WTC11 (cell line): Measurements from ENCODE around the gene IFI6. TPM values are rescaled to one million over a fixed set of nuclear protein-coding genes. Genes with fewer than 3 reads are reported as not detected.

Experiments
- ATAC-seq: fragments of 200-7000 bp; cut with Tn5 transposase; 2 replicates; pipeline ENCODE4 v1.10.0; 2021; ENCODE audit warnings: mild to moderate bottlenecking, moderate library complexity
- CTCF ChIA-PET: fragments of 300-600 bp; sonication (Branson Sonifier 250); formaldehyde crosslinking; loops from one replicate; lab custom pipeline; 2021; ENCODE audit warnings: antibody characterized with exemption; lab: Charles Lee
- POLR2A ChIA-PET: fragments of 350-600 bp; sonication (Branson Sonifier 250); formaldehyde crosslinking; loops from one replicate; lab custom pipeline; 2021; ENCODE audit warnings: antibody characterized with exemption; lab: Charles Lee
- DNase-seq: peaks from one replicate; pipeline ENCODE4 v3.0.0; 2021; ENCODE audit warnings: low spot score
- H3K27ac Mint-ChIP-seq: 2 replicates; pipeline ENCODE4 v1.8.0; 2021; ENCODE audit warnings: mixed read lengths
- H3K27me3 Mint-ChIP-seq: 2 replicates; pipeline ENCODE4 v1.8.0; 2021; ENCODE audit warnings: low read depth, mild to moderate bottlenecking, moderate library complexity, mixed read lengths
- H3K36me3 Mint-ChIP-seq: 2 replicates; pipeline ENCODE4 v1.8.0; 2021; ENCODE audit warnings: mixed read lengths
- H3K4me1 Mint-ChIP-seq: 2 replicates; pipeline ENCODE4 v1.8.0; 2022; ENCODE audit warnings: mixed read lengths
- H3K4me3 Mint-ChIP-seq: 2 replicates; pipeline ENCODE4 v1.8.0; 2021; ENCODE audit warnings: mild to moderate bottlenecking, moderate library complexity, mixed read lengths
- H3K9me3 Mint-ChIP-seq: 2 replicates; pipeline ENCODE4 v1.8.0; 2021; ENCODE audit warnings: mixed read lengths
- ATF2 ChIP-seq: sonication (generic); formaldehyde crosslinking; IDR thresholded peaks from 2 replicates; pipeline ENCODE4 v1.8.1; 2022; ENCODE audit warnings: low read depth, missing genetic modification reagents, borderline replicate concordance
- ETV6 ChIP-seq: sonication (generic); formaldehyde crosslinking; IDR thresholded peaks from 2 replicates; pipeline ENCODE4 v1.8.1; 2022; ENCODE audit warnings: mild to moderate bottlenecking, missing genetic modification reagents
- FOXP1 ChIP-seq: sonication (generic); formaldehyde crosslinking; IDR thresholded peaks from 2 replicates; pipeline ENCODE4 v1.8.0; 2022; ENCODE audit warnings: missing genetic modification reagents, mild to moderate bottlenecking, moderate library complexity, borderline replicate concordance
- HMGA2 ChIP-seq: fragments of 250-450 bp; sonication (Bioruptor Pico); IDR thresholded peaks from 2 replicates; pipeline ENCODE4 v1.4.0; 2021; ENCODE audit warnings: mild to moderate bottlenecking, moderate library complexity
- HMGXB4 ChIP-seq: sonication (generic); formaldehyde crosslinking; IDR thresholded peaks from 2 replicates; pipeline ENCODE4 v1.8.1; 2023; ENCODE audit warnings: mild to moderate bottlenecking, moderate library complexity, missing genetic modification reagents
- IRF1 ChIP-seq: sonication (generic); formaldehyde crosslinking; IDR thresholded peaks from 2 replicates; pipeline ENCODE4 v1.8.0; 2023; ENCODE audit warnings: missing genetic modification reagents
- IRF2 ChIP-seq: sonication (generic); formaldehyde crosslinking; IDR thresholded peaks from 2 replicates; pipeline ENCODE4 v1.8.0; 2022; ENCODE audit warnings: low read depth, missing genetic modification reagents, borderline replicate concordance
- JAZF1 ChIP-seq: fragments of 250-450 bp; sonication (Bioruptor Pico); IDR thresholded peaks from 2 replicates; pipeline ENCODE4 v1.9.0; 2021; ENCODE audit warnings: moderate library complexity, mild to moderate bottlenecking, inconsistent platforms
- JUN ChIP-seq: sonication (generic); formaldehyde crosslinking; IDR thresholded peaks from 2 replicates; pipeline ENCODE4 v1.8.0; 2023; ENCODE audit warnings: mild to moderate bottlenecking, missing genetic modification reagents
- KAT7 ChIP-seq: sonication (generic); formaldehyde crosslinking; IDR thresholded peaks from 2 replicates; pipeline ENCODE4 v1.8.1; 2023; ENCODE audit warnings: missing genetic modification reagents, mild to moderate bottlenecking, borderline replicate concordance
- MYBL2 ChIP-seq: sonication (generic); formaldehyde crosslinking; IDR thresholded peaks from 2 replicates; pipeline ENCODE4 v1.8.1; 2023; ENCODE audit warnings: mild to moderate bottlenecking, moderate library complexity, missing genetic modification reagents
- NFE2L1 ChIP-seq: sonication (generic); formaldehyde crosslinking; IDR thresholded peaks from 2 replicates; pipeline ENCODE4 v1.8.1; 2023; ENCODE audit warnings: missing genetic modification reagents
- NFYB ChIP-seq: sonication (generic); formaldehyde crosslinking; conservative IDR thresholded peaks from 2 replicates; pipeline ENCODE4 v1.8.0; 2022; ENCODE audit warnings: low read depth, missing genetic modification reagents
- NR2C2 ChIP-seq: sonication (generic); formaldehyde crosslinking; IDR thresholded peaks from 2 replicates; pipeline ENCODE4 v1.8.0; 2022; ENCODE audit warnings: mild to moderate bottlenecking, missing genetic modification reagents
- PRDM15 ChIP-seq: sonication (generic); formaldehyde crosslinking; IDR thresholded peaks from 2 replicates; pipeline ENCODE4 v1.8.0; 2022; ENCODE audit warnings: missing genetic modification reagents
- RELA ChIP-seq: sonication (generic); formaldehyde crosslinking; IDR thresholded peaks from 2 replicates; pipeline ENCODE4 v1.8.1; 2022; ENCODE audit warnings: missing genetic modification reagents, mild to moderate bottlenecking, borderline replicate concordance
- SP1 ChIP-seq: sonication (generic); formaldehyde crosslinking; conservative IDR thresholded peaks from 2 replicates; pipeline ENCODE4 v1.8.1; 2022; ENCODE audit warnings: missing genetic modification reagents
- TP53 ChIP-seq: sonication (generic); formaldehyde crosslinking; IDR thresholded peaks from 2 replicates; pipeline ENCODE4 v1.8.1; 2023; ENCODE audit warnings: mild to moderate bottlenecking, missing genetic modification reagents
- USF2 ChIP-seq: sonication (generic); formaldehyde crosslinking; IDR thresholded peaks from 2 replicates; pipeline ENCODE4 v1.8.1; 2023; ENCODE audit warnings: mild to moderate bottlenecking, missing genetic modification reagents, moderate library complexity
- ZBTB21 ChIP-seq: sonication (generic); formaldehyde crosslinking; IDR thresholded peaks from 2 replicates; pipeline ENCODE4 v1.8.1; 2023; ENCODE audit warnings: mild to moderate bottlenecking, missing genetic modification reagents, borderline replicate concordance
- ZNF121 ChIP-seq: sonication (generic); formaldehyde crosslinking; IDR thresholded peaks from 2 replicates; pipeline ENCODE4 v1.8.0; 2023; ENCODE audit warnings: missing genetic modification reagents
- ZNF138 ChIP-seq: sonication (generic); formaldehyde crosslinking; conservative IDR thresholded peaks from 2 replicates; pipeline ENCODE4 v1.8.1; 2022; ENCODE audit warnings: mild to moderate bottlenecking, moderate library complexity, missing genetic modification reagents
- ZNF232 ChIP-seq: sonication (generic); formaldehyde crosslinking; IDR thresholded peaks from 2 replicates; pipeline ENCODE4 v1.8.0; 2022; ENCODE audit warnings: mild to moderate bottlenecking, missing genetic modification reagents
- ZNF512 ChIP-seq: sonication (generic); formaldehyde crosslinking; IDR thresholded peaks from 2 replicates; pipeline ENCODE4 v1.8.1; 2022; ENCODE audit warnings: missing genetic modification reagents, borderline replicate concordance
- ZNF671 ChIP-seq: fragments of 250-450 bp; sonication (Bioruptor Pico); IDR thresholded peaks from 2 replicates; pipeline ENCODE4 v1.8.0; 2021; ENCODE audit warnings: mild to moderate bottlenecking
- total RNA-seq: library from RNA; stranded (reverse); gene quantifications from 3 replicates; pipeline ENCODE4 v1.2.3, GENCODE V29; 2021

Gene IFI6
- total RNA-seq, 1 experiment from 2014 or later: 4.5 TPM

- no peak overlapping the region for H3K27ac Mint-ChIP-seq
- CTCF ChIA-PET: interaction anchor here (1.3 to 1.4 kb wide), 2 partner anchors 12 to 45 kb away, joined by 4 to 7 read pairs; partner anchors contain the start of gene FAM76A
These were observed 42.0 kb upstream of the IFI6 start for GRCh38 chr1:27713869-27714513.

GRCh38 chr1:27713139-27713725 lies 41.2 kb upstream of the IFI6 start:
- ATAC-seq: no peak
- H3K27ac Mint-ChIP-seq: no peak overlapping the region
- TF ChIP-seq NR2C2 (CRISPR knock-in tag) (no peak), ZNF512 (CRISPR knock-in tag) (no peak), FOXP1 (CRISPR knock-in tag) (no peak), USF2 (no peak), HMGXB4 (CRISPR knock-in tag) (no peak), ZNF232 (CRISPR knock-in tag) (no peak), ZNF138 (CRISPR knock-in tag) (no peak), KAT7 (no peak), ZNF121 (CRISPR knock-in tag) (no peak)

More at GRCh38 chr1:27713869-27714513, 42.0 kb upstream of the IFI6 start:
- H3K36me3 Mint-ChIP-seq: peaks cover 6% of the 10 kb centered on the region
- POLR2A ChIA-PET: interaction anchor here (0.6 kb wide), 1 partner anchor 28 kb away, joined by 3 read pairs; no protein-coding TSS in a partner anchor
- peaks cover 5% of the 10 kb centered on the region for H3K27me3 Mint-ChIP-seq
- peaks cover 7% of the 10 kb centered on the region for H3K4me1 Mint-ChIP-seq
- ATAC-seq (no peak), DNase-seq (no peak)
- TF ChIP-seq IRF1 (CRISPR knock-in tag) (no peak), ETV6 (CRISPR knock-in tag) (no peak), MYBL2 (no peak), HMGA2 (CRISPR knock-in tag) (no peak), ZNF671 (CRISPR knock-in tag) (no peak), NFYB (CRISPR knock-in tag) (no peak), JUN (no peak), RELA (CRISPR knock-in tag) (no peak), SP1 (CRISPR knock-in tag) (no peak), ZBTB21 (no peak), TP53 (no peak), ATF2 (no peak), JAZF1 (CRISPR knock-in tag) (no peak), PRDM15 (no peak), IRF2 (CRISPR knock-in tag) (no peak), NFE2L1 (no peak)
- H3K9me3 Mint-ChIP-seq: peaks cover 13% of the 10 kb centered on the region
- H3K4me3 Mint-ChIP-seq: no peak overlapping the region

More at GRCh38 chr1:27713139-27713725, 41.2 kb upstream of the IFI6 start:
- ChIA-PET POLR2A (interaction anchor here (0.6 kb wide), 1 partner anchor 27 kb away, joined by 3 read pairs; no protein-coding TSS in a partner anchor), CTCF (interaction anchor here (0.6 to 1.4 kb wide), 4 partner anchors 12 to 132 kb away, joined by 3 to 7 read pairs (median 5); partner anchors contain the start of genes FAM76A and IFI6)
- H3K36me3 Mint-ChIP-seq: peaks cover 6% of the 10 kb centered on the region
- H3K27me3 Mint-ChIP-seq: peaks cover 5% of the 10 kb centered on the region
- H3K4me3 Mint-ChIP-seq: no peak overlapping the region
- H3K4me1 Mint-ChIP-seq: peaks cover 7% of the 10 kb centered on the region
- H3K9me3 Mint-ChIP-seq: peaks cover 20% of the 10 kb centered on the region
- no peak for DNase-seq
